HG02678 (cell line): Measurements from ENCODE around the gene ANKRD9.

Experiments
- ATAC-seq: cut with Tn5 transposase; IDR thresholded peaks from one replicate; pipeline ENCODE4 v1.9.1; 2021; ENCODE audit warnings: mild to moderate bottlenecking, moderate library complexity; ENCODE audit not compliant: unreplicated experiment

The ANKRD9 gene

DNA sequence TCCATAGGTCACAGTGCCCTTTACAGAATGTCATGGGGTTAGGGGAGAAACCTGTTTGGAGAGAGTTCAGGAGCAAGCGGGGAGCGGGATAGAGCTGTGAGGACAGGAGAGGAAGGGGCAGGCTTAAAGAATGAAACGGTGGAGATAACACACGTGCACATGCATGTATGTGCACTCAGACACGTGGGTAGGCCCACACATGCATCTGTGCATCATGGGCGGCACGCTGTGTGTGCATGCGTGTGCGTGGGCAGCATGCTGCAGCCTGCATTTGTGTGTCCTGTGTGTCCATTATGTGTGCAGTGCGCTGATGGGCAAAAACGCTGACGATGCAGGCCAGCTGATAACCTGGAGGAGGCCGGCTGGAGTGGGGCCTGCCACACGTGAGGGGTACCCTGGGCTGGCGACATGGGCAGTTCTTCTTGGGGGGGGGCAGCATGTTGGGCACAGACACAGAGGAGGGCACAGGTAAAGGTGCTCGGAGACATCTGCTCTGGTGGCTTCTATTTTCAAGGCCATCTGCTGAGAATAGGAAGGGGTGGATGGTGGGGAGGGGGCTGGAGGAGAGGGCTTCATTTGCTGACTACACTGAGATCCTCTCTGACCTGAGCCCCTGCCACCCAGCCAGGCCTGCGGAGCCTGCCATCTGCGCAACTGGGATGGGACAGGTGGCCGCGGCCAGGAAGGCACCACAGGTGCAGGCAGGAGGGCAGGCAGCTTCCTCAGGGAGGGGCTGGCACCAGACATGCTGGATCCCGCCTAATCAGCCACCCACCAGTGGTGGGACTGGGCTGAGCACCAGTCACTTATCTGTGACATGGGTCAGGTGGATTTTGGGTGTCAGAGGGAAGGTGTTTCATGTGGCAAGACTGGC lies 4.6 kb upstream of the ANKRD9 start:
- no peak for ATAC-seq

DNA sequence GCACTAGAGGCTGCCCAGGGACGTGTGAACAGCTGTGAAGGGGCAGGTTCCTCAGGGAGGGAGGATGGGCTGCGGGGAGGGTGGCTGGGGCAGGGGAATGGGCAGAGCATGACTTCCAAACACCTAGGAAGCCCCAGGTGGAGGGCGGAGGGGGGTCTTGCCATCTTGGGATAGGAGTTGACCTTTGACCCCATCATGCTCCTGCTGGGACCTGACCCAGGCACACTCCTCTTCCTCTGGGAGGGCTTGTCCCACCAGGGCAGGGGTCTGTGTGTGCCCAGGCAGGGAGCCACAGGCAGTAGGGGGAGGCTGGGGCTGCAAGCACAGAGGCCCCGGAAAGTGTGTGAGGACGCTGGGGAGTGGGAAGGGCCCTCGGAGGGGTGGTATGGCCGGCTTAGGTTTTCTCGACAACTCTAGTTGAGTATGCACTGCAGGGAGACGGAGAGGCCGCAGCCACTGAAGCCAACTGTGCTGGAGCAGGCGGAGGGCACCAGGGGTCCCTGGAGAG lies 3.3 kb upstream of the ANKRD9 start:
- ATAC-seq, result no peak

DNA sequence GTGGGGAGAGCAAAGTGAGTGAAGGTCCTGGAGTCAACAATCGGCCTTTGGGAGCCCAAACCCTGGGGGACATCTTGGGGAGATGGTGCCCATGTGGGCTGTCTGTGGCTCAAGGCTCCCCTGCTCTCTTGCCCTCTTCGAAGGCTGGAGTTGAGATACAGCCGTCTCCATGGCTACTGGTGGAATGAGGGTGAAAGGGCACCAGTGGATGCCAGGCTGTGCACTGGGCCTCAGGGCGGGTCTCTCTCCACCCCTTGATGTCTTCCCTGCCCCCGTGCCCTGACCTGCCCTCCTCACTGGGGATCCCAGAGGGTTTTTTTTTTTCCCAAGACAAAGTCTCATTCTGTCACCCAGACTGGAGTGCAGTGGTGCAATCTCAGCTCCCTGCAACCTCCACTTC lies 2.0 kb upstream of the ANKRD9 start:
- no peak for ATAC-seq

DNA sequence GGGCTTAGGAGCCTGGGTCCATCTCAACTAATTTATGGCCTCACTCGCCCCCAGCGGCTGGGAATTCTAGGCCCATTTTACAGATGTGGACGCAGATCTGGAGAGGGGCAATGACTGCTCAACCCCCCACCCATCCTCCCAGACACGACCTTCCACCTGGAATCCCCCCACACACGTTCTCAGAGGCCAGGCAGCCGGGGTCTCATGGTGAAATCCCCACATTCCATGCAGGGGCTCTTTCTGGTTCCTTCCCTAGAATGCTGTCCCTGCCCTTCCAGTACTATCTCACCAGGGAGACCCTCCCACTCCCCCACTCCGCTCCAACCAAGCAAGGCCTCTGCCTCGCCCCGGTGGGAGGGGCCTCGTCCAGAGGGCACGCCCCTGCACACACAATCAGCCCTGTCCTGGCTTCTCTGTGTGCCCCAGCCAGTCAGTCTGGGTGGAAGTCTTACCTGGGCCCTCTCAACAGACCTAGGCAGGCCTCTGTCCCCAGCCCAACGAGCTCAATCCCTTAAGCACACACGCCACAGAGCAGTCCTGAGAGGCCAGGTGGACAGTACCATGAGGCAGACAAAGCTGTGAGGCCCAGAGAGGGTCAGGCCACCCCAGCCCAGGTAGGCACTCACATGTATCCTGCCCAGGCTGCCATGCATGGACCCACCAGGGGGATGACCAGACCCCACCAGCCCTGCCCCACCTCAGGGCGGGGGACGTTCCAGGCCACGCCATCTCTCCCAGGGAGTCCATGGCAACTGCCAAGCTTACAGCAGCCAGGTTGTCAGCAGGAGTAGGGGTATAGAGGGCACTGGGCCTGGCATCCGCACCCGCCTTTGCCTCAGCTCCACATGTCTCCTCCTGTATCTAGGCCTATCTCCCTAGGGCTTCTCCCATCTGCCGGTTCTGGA lies 1.3 kb upstream of the ANKRD9 start:
- no peak for ATAC-seq

DNA sequence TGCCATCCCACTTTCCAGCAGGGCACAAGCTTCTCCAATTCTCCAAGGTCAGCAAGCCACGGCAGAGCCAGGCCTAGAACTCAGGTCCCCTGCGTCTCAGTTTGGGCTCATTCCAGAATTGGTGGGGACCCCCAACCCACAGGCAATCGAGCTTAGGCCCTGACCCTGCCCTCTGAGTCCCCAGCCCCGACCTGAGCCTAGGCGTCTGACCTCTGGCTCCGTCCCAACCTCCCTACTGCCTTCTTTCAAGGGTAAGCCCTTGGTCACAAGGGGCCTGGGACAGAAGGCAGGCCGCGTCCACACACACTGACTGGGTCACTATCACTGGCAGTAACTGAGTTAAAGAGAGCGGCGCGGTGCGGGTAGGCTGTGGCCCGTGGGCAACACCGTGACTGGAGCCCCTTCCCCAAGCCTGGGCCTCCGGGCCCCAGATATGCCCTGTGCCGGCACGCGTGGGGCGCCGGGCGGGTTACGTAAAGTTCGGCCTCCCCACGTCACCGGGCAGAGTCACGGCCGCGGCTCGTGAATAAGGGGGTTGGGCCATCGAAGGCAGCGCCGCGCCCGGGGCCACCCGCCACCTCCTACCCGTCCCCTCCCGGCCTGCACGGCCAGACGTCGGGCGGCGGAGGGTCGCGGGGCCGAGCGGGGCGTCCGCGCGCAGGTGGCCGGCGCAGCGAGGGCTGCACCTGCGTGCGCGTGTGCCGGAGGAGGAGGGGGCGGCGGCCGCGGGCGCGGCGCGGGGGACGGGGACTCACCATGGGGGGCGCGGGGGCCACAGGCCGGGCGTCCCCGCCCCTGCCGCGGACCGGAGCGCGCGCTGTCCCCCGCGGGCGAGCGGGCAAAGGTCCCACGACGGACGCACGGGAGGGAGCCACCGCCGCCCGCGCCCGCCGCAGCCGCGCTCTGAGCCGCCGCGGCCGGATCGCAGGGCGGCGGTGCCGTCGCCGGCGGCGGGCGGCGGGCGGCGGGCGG lies 516 bp downstream of the ANKRD9 start:
- ATAC-seq, result peak; percentile 6

DNA sequence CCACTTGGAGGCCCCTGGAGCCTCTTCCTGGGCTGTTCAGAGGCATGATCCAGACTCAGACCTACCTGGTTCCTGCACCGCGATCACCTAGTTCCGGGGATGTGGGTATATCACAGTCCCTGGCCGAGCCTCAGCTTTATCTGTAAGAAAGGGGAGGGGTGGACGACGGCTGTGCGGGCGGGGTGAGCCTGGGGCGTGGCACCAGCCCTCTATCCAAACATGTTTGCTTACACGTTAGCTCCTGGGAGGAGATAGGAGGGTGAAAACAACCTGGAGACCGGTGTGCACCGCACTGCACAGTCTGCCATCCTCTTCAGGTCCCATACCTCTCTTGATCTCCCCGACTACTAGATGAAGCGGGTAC lies 1.2 kb downstream of the ANKRD9 start:
- no peak for ATAC-seq

DNA sequence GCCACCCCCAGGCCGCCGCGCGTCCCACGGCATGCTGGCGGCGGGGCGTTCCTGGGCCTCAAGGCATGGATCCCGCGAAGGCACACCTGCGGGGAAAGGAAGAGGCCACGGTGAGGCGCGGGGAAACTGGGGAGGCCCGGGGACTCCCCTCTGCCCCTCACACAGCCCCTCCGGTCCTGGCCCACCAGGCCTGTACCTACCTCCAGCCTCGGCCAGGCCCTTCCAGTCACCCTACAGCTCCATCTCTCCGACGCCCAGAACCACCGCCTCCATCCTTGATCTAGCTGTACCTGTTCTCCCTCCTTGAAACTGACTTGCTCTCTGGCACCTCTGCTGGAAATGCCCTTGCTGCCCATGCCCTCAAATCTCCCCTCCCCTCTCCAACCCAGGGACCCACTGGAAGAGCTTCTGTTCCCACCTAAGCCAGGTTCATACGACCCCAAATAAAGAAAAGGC lies 1.7 kb downstream of the ANKRD9 start:
- no peak for ATAC-seq

DNA sequence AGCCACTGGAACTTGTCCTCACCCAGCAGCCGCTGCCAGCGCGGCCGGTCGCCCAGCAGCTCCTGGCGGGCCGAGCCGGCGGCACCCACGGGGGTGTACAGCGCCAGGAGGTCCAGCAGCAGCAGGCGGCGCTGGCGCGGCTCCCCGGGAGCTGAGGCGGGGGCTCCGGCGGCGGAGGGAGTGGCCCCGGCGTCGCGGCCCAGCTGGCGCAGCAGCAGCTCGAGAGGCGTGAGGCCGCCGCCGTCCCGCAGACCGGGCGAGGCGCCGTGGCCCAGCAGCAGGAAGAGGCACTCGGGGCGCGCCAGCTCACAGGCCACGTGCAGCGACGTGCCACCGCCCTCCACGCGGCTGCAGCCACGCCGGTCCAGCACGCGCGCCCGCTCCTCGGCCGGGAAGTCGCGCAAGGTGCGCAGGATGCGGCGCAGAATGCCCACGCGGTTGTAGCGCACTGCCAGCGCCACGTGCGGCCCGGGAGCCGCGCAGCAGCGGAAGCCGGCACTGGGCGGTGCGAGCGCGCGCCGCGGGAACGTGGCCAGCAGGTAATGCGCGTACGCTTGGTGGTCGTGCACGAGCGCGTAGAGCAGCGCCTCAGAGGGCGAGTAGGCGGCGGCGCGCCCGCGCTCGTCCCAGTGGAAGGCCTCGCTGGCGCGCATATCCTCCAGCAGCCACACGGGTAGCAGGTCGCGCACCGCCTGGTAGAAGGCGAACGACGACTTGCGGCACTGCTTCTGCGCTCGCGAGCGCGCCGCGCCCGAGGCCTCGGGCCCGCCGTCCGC lies 2.3 kb downstream of the ANKRD9 start:
- no peak for ATAC-seq

DNA sequence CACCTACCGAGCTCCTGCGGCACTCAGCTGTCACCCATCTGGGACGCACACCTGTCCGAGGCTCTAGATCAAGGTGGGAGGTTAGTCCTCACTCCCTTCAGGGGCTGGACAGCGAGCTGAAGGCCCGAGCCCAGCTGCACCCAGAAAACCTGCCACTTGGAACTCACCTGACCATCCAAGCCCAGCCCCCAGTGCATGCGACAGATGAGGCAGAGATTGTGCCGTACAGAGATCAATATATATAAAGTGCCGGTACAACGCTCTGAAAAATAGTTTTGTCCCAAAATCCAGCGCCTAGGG lies 3.0 kb downstream of the ANKRD9 start:
- no peak for ATAC-seq

DNA sequence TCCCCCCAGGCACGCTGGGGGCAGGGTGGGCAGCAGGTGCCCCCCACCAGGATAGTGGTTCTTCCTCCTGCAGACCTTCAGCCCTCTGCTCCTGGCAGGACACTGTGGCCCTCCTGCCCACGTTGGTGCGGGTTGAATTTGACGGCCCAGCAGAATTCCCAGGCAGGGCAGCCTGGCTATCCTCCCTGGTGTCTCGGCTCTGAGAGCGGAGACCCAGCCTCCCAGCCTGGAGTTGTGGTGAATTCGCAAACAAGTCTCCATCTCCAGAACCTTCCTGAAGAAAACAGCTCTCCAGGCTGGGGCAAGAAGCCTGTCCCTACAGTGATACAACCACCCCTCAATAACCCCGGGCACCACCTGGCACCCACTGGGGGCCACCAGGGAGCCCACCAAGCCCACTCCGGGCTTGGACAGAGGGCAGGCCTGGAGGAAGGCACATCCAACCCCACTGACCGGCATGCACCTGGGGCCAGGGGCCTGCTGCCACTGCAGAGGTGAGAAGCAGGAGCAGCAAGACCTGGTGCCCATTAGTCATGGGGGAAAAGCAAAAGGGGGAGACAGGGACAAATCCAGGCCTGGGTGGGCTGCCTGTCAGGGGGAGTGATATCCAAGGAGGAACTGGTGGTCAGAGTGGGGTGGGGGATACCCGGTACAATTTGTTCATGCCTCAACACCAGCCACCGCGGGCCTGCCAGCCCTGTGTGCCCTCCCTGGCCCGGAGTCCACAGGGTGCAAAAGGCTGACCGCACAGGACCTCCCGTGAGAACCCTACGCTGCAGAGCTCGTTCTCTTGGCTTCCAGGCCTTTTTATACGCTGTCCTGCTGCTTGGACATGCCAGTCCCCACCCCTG lies 3.6 kb downstream of the ANKRD9 start:
- no peak for ATAC-seq

DNA sequence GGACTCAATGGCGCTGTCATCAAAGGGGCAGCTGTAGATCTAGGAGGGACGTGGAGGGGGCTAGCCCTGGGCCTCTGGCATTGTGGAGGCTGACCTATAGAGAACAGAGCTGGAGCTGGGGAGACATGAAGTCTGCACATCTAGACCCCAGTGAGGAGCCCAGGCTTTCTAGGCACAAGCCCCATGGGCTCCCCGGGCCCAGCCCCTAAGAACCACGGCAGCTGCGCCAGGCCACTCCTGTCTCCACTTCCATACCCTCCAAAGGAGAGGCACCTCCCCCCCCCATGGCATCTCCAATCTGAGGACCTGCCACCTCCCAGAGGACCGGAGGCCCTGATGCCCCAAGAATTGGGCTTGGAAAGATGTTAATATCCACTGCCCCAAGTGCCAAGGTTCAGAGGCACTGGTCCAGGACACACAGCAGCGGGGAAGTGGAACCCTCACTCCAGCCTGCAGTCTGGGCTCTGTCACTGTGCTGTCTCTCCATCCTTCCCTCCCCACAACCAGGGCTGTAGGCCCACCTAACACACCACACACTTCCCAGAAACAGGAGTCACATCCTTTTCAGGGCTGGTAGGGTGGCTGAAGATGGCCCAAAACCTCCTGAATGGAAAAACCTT lies 4.5 kb downstream of the ANKRD9 start:
- no peak for ATAC-seq

DNA sequence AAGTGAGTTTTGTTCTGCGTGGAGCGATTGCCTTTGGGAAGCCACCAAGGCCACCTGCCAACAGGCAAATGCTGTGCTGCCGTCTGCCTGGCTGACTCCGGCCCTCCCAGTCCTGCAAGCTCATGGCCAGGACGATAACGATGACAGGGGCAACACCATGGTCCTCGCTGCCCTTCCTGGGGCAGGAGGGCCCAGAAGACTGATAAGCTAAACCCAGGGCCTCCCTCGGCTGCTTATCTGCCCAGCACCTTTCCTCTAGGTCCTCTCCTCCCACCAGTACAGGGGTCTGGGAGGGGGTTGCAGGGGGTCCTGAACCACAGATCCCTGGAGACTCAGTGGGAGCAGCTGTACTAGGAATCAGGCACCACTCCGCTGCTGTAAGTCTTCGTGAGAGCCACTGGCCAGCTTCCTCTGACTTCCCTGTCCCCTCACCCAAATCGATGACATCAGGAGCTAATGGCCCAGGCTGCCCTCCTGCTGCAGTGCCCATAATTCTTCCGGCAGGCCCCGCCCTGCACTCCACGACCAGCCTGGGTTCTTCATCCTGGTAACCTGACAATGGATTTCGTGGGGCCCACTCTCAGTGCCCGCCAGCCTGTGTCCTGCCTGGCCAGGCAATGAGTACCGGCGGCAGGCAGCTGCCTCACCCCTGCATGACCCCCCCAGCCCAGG lies 5.1 kb downstream of the ANKRD9 start:
- no peak for ATAC-seq

DNA sequence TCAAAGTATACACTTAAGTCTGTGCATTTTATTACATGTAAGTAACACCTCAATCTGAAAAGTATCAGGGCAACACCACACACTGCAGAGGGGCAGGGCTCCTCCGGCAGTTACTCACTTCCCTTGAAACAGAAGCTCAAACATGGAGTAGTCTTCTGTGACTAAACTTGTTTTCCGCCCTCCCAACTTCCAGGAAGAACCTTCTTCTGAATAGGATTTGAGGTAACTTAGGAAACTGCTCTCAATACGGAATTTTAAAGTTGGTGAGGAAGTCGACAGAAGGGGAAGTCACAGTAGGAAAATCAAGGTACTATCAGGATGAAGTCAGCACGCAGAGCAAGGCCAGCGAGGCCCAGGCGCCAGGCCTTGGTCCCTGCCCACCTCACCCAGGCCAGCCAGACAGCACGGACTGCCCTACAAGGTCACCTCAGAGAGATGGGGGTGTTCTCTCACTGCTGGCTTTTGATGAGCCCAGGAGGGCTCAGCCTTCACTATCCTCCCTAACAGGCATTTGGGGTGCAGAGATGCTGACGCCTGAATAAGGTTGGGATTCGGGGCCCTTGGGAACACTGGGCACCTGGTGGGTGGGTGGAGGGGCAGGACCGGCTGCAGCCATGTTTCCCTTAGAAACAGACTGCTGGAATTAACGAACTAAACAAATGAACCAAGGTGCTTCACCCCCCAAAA lies 5.8 kb downstream of the ANKRD9 start:
- ATAC-seq, result no peak

DNA sequence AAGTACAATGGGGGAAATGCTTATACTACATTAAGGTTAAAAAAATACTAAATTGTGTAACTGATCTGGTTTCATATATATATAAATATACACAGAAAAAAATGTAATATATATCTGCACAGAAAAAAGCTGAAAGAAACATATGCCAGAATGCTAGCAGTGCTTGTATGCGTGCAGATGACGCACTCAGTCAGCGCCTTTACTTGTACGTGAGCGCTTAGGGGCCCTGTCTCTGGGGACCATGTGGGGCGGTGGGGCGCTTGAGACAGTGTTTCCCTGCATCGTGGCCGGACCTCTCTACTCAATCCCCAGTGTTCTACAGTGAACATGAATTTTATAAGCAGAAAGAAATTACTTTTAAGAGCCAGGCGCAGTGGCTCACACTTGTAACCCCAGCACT lies 7.0 kb downstream of the ANKRD9 start:
- no peak for ATAC-seq

DNA sequence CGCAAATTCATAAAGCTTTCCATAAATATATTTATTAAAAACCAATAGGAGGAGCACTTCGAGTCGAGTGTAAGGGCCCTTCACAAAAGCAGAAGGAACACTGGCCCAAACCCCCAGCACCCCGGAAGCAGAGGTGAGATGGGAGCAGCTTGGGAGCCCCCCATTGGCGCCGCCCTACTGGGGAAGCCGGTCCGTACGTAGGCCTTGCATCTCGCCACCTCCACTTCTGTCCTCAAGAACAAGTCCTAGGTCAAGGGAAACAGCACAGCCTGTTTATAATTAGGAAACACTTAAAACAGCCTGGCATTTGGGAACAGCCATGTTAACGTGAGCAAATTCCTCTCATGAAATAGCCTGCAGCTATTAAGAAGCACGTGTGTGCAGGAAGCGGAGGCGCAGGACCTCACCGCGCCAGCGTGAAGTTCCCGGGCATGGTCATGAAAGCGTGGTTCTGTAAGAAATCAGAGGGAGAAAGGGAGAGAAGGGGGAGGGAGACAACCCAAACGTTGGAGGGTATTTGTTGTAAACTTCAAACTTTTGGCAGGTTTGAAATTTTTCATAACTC lies 7.7 kb downstream of the ANKRD9 start:
- ATAC-seq, result no peak

DNA sequence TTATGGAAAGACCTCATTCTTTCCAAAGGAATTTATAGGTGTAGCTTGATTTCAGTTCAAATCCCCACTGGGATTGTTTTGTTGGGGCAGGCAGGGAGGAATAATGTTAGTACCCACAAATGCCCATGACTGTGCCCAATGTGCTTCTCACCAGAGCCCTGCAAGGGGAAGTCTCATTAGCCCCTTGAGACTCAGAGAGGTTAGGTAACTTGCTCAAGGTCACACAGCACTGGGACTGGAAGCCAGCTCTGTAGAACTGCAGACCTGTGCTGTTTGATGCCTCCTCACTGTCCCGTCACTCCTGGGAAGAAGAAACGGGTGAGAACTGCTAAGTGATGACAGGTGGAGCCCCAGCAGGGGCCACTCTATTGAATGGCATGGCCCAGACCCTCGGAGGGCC lies 8.9 kb downstream of the ANKRD9 start:
- ATAC-seq, result no peak

DNA sequence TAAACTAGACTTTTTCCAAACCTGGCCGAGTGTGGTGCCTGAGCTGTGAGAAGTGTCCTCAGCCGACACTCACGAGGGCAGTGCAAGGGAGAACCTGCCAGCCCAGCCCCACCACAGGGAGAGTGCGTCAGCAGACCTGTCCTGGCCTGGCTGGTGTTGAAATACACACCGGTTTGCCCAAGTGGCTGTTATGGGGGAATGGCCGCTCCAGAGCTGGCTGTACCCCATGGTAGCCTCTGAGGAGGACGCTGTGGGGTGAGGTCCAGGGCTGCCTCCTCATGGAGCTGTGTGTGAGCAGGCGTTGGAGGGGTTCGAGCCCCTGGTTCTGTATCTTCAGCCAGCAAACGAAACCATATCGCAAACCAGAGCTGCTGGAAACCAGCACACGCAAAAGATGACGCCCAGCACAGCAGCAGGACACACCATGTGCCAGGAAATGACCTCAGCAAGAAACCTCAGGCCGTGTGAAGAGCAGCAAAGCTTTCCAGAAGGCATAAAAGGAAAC lies 9.4 kb downstream of the ANKRD9 start:
- ATAC-seq, result no peak
